ENCODE measurements around the gene CRADD. TPM values are rescaled to one million over a fixed set of nuclear protein-coding genes. Genes with fewer than 3 reads are reported as not detected.

Gene CRADD
- total RNA-seq, 4 donors from 2014 or later: 51.0 to 86.3 (median 56.6) TPM

GRCh38 chr12:93875157-93875556 is 198.0 kb downstream of the CRADD start:
- 86 to 87% methylated on average over 1 of the region's 1 CpG for WGBS, 2 donors
- Histone ChIP-seq H3K4me3 (no peak overlapping the region), H3K4me1 (peaks cover 0 to 3% (median 0%) of the 10 kb centered on the region in 4 donors), H3K36me3 (no peaks in the 10 kb centered on the region), H3K9me3 (peaks cover 0 to 69% (median 21%) of the 10 kb centered on the region in 4 donors), H3K27ac (no peak overlapping the region), H3K27me3 (no peaks in the 10 kb centered on the region)
- DNase-seq (ENCODE audit: low spot score in 2 of 2): no peak
- TF ChIP-seq EP300 (IDR thresholded peaks at IDR 0.05) (no peak), POLR2A (IDR thresholded peaks at IDR 0.05) (no peak), CTCF (IDR thresholded peaks at IDR 0.05) (no peak)

- no peak for DNase-seq (ENCODE audit: low spot score in 2 of 2)
- no peaks in the 10 kb centered on the region for H3K36me3 ChIP-seq
- no peaks in the 10 kb centered on the region for H3K4me1 ChIP-seq
- H3K27ac ChIP-seq: no peak overlapping the region
- H3K27me3 ChIP-seq: no peaks in the 10 kb centered on the region
- H3K4me3 ChIP-seq: no peak overlapping the region
- TF ChIP-seq POLR2A (IDR thresholded peaks at IDR 0.05) (no peak), CTCF (IDR thresholded peaks at IDR 0.05) (no peak), EP300 (IDR thresholded peaks at IDR 0.05) (no peak)
- H3K9me3 ChIP-seq: peaks cover 0 to 58% (median 19%) of the 10 kb centered on the region in 4 donors
Measured at GRCh38 chr12:93876360-93876759, 199.2 kb downstream of the CRADD start.

GRCh38 chr12:93877446-93877845 is 200.3 kb downstream of the CRADD start:
- no peaks in the 10 kb centered on the region for H3K27me3 ChIP-seq
- TF ChIP-seq CTCF (IDR thresholded peaks at IDR 0.05) (no peak), POLR2A (IDR thresholded peaks at IDR 0.05) (no peak), EP300 (IDR thresholded peaks at IDR 0.05) (no peak)
- H3K9me3 ChIP-seq: peaks cover 0 to 47% (median 14%) of the 10 kb centered on the region in 4 donors
- DNase-seq (ENCODE audit: low spot score in 2 of 2): no peak
- H3K36me3 ChIP-seq: no peaks in the 10 kb centered on the region
- no peaks in the 10 kb centered on the region for H3K4me1 ChIP-seq
- no peak overlapping the region for H3K27ac ChIP-seq
- no peak overlapping the region for H3K4me3 ChIP-seq

GRCh38 chr12:93879476-93880421 is 202.6 kb downstream of the CRADD start:
- no peaks in the 10 kb centered on the region for H3K36me3 ChIP-seq
- H3K4me3 ChIP-seq: no peak overlapping the region
- no peak overlapping the region for H3K27ac ChIP-seq
- H3K4me1 ChIP-seq: no peaks in the 10 kb centered on the region
- no peaks in the 10 kb centered on the region for H3K27me3 ChIP-seq
- no peak for DNase-seq (ENCODE audit: low spot score in 2 of 2)
- H3K9me3 ChIP-seq: peaks cover 0 to 24% (median 7%) of the 10 kb centered on the region in 4 donors
- TF ChIP-seq POLR2A (IDR thresholded peaks at IDR 0.05) (no peak), EP300 (IDR thresholded peaks at IDR 0.05) (no peak), CTCF (IDR thresholded peaks at IDR 0.05) (no peak)
- 86% methylated on average over 6 of the region's 6 CpGs for WGBS, 2 donors

- Histone ChIP-seq H3K4me1 (no peaks in the 10 kb centered on the region), H3K4me3 (no peak overlapping the region), H3K36me3 (no peaks in the 10 kb centered on the region), H3K27ac (no peak overlapping the region), H3K27me3 (no peaks in the 10 kb centered on the region), H3K9me3 (peaks cover 0 to 12% (median 2%) of the 10 kb centered on the region in 4 donors)
- TF ChIP-seq POLR2A (IDR thresholded peaks at IDR 0.05) (no peak), CTCF (IDR thresholded peaks at IDR 0.05) (no peak), EP300 (IDR thresholded peaks at IDR 0.05) (no peak)
- WGBS, 2 donors: 66 to 81% methylated on average over 1 of the region's 1 CpG
- DNase-seq (ENCODE audit: low spot score in 2 of 2): no peak
Measured at GRCh38 chr12:93880853-93881522, 203.8 kb downstream of the CRADD start.
